SK-N-SH treated with all-trans-retinoic acid at 6 μM for 48 hours (cell line): Measurements from ENCODE around the gene SAMD1.

ENCODE experiments used
- ATAC-seq: fragments of 200-7000 bp; cut with Tn5 transposase; 3 replicates; pipeline ENCODE4 v1.9.1; 2020; ENCODE audit warnings: mild to moderate bottlenecking, moderate library complexity
- BACH2 ChIP-seq: fragments of 250-450 bp; sonication (Bioruptor Pico); IDR thresholded peaks from 2 replicates; pipeline ENCODE4 v1.9.0; 2021; ENCODE audit warnings: mild to moderate bottlenecking, borderline replicate concordance
- ESRRG ChIP-seq: fragments of 250-450 bp; sonication (Bioruptor Pico); IDR thresholded peaks from 2 replicates; pipeline ENCODE4 v1.6.1; 2021; ENCODE audit warnings: mild to moderate bottlenecking
- GLIS3 ChIP-seq: fragments of 250-450 bp; sonication (Bioruptor Pico); IDR thresholded peaks from 2 replicates; pipeline ENCODE4 v1.5.0; 2020; ENCODE audit warnings: mild to moderate bottlenecking, moderate library complexity
- PPARA ChIP-seq: fragments of 250-450 bp; sonication (Bioruptor Pico); IDR thresholded peaks from 2 replicates; pipeline ENCODE4 v1.5.0; 2020; ENCODE audit warnings: mild to moderate bottlenecking, borderline replicate concordance
- RARB ChIP-seq: fragments of 250-450 bp; sonication (Bioruptor Pico); IDR thresholded peaks from 2 replicates; pipeline ENCODE4 v1.8.0; 2021; ENCODE audit warnings: mild to moderate bottlenecking, moderate library complexity
- TOX ChIP-seq: fragments of 250-450 bp; sonication (Bioruptor Pico); IDR thresholded peaks from 2 replicates; pipeline ENCODE4 v1.8.0; 2021; ENCODE audit warnings: mild to moderate bottlenecking, moderate library complexity, borderline replicate concordance
- ZFP3 ChIP-seq: fragments of 250-450 bp; sonication (Bioruptor Pico); IDR thresholded peaks from 2 replicates; pipeline ENCODE4 v1.5.0; 2020; ENCODE audit warnings: mild to moderate bottlenecking, moderate library complexity
- ZNF565 ChIP-seq: fragments of 450-650 bp; formaldehyde crosslinking; conservative IDR thresholded peaks from 2 replicates; pipeline ENCODE4 v1.5.0; 2020; ENCODE audit warnings: low read depth, mild to moderate bottlenecking, moderate library complexity
- ZNF8 ChIP-seq: fragments of 450-650 bp; formaldehyde crosslinking; IDR thresholded peaks from 2 replicates; pipeline ENCODE4 v1.5.0; 2020; ENCODE audit warnings: mild to moderate bottlenecking, moderate library complexity
- TF ChIP-seq, protein P1 (sequence below): fragments of 250-450 bp; sonication (Bioruptor Pico); IDR thresholded peaks from 2 replicates; pipeline ENCODE4 v1.5.1; 2020; ENCODE audit warnings: low read depth, mild to moderate bottlenecking, moderate library complexity
- TF ChIP-seq, protein P2 (sequence below): fragments of 250-450 bp; sonication (Bioruptor Pico); IDR thresholded peaks from 2 replicates; pipeline ENCODE4 v1.8.0; 2020; ENCODE audit warnings: mild to moderate bottlenecking, moderate library complexity, borderline replicate concordance
- TF ChIP-seq, protein P3 (sequence below): fragments of 250-450 bp; sonication (Bioruptor Pico); IDR thresholded peaks from 2 replicates; pipeline ENCODE4 v1.5.0; 2020; ENCODE audit warnings: mild to moderate bottlenecking, moderate library complexity
- TF ChIP-seq, protein P4 (sequence below): fragments of 250-450 bp; sonication (Bioruptor Pico); IDR thresholded peaks from 2 replicates; pipeline ENCODE4 v1.5.1; 2021; ENCODE audit warnings: mild to moderate bottlenecking, moderate library complexity
- TF ChIP-seq, protein P5 (sequence below): fragments of 250-450 bp; sonication (Bioruptor Pico); IDR thresholded peaks from 2 replicates; pipeline ENCODE4 v1.8.0; 2021; ENCODE audit warnings: low read depth, mild to moderate bottlenecking, moderate library complexity, borderline replicate concordance

Gene SAMD1

DNA sequence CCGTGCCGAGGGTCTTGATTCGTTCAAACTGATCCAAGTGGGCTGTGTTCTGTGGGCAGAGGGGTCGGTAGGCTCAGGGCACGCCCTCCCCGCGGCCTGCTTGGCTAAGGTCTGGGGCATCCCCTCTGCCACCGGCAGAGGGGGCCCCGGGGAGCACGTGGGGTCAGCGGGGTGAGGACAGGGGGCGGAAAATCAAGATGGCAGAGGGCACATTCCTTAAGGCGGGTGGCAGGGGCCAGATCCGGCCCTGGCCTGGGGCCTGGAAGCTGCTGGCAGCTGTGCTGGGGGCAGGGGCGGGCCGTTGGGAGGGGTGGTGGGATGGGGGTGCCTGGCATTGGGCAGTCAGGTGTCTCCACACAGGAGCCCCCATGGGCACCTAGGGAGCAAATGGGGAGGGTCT lies 16.3 kb upstream of the SAMD1 start:
- TF ChIP-seq, protein P1, sequence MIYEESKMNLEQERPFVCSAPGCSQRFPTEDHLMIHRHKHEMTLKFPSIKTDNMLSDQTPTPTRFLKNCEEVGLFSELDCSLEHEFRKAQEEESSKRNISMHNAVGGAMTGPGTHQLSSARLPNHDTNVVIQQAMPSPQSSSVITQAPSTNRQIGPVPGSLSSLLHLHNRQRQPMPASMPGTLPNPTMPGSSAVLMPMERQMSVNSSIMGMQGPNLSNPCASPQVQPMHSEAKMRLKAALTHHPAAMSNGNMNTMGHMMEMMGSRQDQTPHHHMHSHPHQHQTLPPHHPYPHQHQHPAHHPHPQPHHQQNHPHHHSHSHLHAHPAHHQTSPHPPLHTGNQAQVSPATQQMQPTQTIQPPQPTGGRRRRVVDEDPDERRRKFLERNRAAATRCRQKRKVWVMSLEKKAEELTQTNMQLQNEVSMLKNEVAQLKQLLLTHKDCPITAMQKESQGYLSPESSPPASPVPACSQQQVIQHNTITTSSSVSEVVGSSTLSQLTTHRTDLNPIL (CRISPR knock-in tag): no peak
- TF ChIP-seq, protein P2, sequence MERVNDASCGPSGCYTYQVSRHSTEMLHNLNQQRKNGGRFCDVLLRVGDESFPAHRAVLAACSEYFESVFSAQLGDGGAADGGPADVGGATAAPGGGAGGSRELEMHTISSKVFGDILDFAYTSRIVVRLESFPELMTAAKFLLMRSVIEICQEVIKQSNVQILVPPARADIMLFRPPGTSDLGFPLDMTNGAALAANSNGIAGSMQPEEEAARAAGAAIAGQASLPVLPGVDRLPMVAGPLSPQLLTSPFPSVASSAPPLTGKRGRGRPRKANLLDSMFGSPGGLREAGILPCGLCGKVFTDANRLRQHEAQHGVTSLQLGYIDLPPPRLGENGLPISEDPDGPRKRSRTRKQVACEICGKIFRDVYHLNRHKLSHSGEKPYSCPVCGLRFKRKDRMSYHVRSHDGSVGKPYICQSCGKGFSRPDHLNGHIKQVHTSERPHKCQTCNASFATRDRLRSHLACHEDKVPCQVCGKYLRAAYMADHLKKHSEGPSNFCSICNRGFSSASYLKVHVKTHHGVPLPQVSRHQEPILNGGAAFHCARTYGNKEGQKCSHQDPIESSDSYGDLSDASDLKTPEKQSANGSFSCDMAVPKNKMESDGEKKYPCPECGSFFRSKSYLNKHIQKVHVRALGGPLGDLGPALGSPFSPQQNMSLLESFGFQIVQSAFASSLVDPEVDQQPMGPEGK (CRISPR knock-in tag): no peak
- TF ChIP-seq, protein P3, sequence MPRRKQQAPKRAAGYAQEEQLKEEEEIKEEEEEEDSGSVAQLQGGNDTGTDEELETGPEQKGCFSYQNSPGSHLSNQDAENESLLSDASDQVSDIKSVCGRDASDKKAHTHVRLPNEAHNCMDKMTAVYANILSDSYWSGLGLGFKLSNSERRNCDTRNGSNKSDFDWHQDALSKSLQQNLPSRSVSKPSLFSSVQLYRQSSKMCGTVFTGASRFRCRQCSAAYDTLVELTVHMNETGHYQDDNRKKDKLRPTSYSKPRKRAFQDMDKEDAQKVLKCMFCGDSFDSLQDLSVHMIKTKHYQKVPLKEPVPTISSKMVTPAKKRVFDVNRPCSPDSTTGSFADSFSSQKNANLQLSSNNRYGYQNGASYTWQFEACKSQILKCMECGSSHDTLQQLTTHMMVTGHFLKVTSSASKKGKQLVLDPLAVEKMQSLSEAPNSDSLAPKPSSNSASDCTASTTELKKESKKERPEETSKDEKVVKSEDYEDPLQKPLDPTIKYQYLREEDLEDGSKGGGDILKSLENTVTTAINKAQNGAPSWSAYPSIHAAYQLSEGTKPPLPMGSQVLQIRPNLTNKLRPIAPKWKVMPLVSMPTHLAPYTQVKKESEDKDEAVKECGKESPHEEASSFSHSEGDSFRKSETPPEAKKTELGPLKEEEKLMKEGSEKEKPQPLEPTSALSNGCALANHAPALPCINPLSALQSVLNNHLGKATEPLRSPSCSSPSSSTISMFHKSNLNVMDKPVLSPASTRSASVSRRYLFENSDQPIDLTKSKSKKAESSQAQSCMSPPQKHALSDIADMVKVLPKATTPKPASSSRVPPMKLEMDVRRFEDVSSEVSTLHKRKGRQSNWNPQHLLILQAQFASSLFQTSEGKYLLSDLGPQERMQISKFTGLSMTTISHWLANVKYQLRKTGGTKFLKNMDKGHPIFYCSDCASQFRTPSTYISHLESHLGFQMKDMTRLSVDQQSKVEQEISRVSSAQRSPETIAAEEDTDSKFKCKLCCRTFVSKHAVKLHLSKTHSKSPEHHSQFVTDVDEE (CRISPR knock-in tag): no peak
- TF ChIP-seq ESRRG (CRISPR knock-in tag) (no peak), ZFP3 (CRISPR knock-in tag) (no peak), ZNF8 (CRISPR knock-in tag) (no peak), RARB (no peak), PPARA (CRISPR knock-in tag) (no peak), GLIS3 (CRISPR knock-in tag) (no peak)
- TF ChIP-seq, protein P4, sequence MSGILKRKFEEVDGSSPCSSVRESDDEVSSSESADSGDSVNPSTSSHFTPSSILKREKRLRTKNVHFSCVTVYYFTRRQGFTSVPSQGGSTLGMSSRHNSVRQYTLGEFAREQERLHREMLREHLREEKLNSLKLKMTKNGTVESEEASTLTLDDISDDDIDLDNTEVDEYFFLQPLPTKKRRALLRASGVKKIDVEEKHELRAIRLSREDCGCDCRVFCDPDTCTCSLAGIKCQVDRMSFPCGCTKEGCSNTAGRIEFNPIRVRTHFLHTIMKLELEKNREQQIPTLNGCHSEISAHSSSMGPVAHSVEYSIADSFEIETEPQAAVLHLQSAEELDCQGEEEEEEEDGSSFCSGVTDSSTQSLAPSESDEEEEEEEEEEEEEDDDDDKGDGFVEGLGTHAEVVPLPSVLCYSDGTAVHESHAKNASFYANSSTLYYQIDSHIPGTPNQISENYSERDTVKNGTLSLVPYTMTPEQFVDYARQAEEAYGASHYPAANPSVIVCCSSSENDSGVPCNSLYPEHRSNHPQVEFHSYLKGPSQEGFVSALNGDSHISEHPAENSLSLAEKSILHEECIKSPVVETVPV (CRISPR knock-in tag): no peak
- no peak for ATAC-seq

DNA sequence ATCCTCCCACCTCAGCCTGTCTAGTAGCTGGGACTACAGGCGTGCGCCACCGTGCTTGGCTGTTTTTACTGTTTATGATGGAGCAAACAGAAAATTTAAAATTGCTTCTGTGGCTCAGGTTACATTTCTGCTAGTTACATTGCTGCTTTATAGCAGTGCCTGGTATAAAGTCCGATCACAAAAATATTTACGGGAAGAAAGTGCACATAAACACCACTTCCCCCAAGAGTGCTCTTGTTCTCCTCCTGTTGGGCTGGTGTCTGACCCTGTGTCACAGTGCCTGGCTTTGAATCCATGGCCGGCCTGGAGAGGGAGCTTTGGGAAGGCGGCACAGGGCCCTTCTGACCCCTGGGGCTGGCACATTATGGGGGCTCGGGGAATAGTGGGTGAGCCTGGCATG lies 15.1 kb upstream of the SAMD1 start:
- TF ChIP-seq ZNF565 (no peak), TOX (CRISPR knock-in tag) (no peak), ESRRG (CRISPR knock-in tag) (no peak), BACH2 (CRISPR knock-in tag) (no peak), RARB (no peak)
- TF ChIP-seq, protein P4 (CRISPR knock-in tag): no peak
- TF ChIP-seq, protein P2 (CRISPR knock-in tag): no peak
- TF ChIP-seq, protein P5, sequence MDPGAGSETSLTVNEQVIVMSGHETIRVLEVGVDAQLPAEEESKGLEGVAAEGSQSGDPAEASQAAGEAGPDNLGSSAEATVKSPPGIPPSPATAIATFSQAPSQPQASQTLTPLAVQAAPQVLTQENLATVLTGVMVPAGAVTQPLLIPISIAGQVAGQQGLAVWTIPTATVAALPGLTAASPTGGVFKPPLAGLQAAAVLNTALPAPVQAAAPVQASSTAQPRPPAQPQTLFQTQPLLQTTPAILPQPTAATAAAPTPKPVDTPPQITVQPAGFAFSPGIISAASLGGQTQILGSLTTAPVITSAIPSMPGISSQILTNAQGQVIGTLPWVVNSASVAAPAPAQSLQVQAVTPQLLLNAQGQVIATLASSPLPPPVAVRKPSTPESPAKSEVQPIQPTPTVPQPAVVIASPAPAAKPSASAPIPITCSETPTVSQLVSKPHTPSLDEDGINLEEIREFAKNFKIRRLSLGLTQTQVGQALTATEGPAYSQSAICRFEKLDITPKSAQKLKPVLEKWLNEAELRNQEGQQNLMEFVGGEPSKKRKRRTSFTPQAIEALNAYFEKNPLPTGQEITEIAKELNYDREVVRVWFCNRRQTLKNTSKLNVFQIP (CRISPR knock-in tag): no peak
- TF ChIP-seq, protein P1 (CRISPR knock-in tag): no peak
- ATAC-seq: no peak
